Activated CD8-positive, alpha-beta memory T cell treated with anti-CD3 and anti-CD28 coated beads for 36 hours (primary cell): ENCODE measurements around the gene TLX3. TPM values are rescaled to one million over a fixed set of nuclear protein-coding genes. Genes with fewer than 3 reads are reported as not detected.

Experiments used
- CTCF ChIA-PET: fragments of 350-600 bp; sonication (Branson Sonifier 250); formaldehyde crosslinking; loops from one replicate; lab custom pipeline; 2021; ENCODE audit warnings: antibody characterized with exemption; lab: Charles Lee
- POLR2A ChIA-PET: fragments of 350-600 bp; sonication (Branson Sonifier 250); formaldehyde crosslinking; loops from one replicate; lab custom pipeline; 2021; ENCODE audit warnings: antibody characterized with exemption; lab: Charles Lee
- total RNA-seq, 2 experiments: library from RNA; stranded (reverse); gene quantifications; one replicate each; pipeline ENCODE4 v1.2.3, GENCODE V29; 2021

The TLX3 gene
- total RNA-seq, 2 experiments from 2014 or later: not detected

DNA sequence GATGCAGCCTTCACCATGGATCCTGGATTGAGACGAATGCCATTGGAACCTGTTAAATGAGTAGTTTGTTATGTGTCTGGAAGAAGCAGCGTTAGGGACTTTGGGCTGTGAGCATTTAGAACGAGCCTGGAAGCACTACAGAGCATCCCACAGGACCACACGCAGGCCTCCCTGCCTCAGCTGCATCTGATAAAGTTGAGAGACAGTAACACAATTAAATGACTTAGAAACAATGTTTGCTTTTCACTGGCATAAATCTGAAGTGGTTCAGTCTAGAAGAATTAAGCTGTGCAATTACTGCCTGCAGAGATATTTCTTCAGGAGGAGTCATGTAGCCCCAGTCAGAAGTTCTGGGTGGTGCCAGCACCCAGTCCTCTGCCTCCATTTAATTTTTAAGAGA lies 9.8 kb upstream of the TLX3 start:
- ChIA-PET POLR2A (no interaction called here), CTCF (no interaction called here)

DNA sequence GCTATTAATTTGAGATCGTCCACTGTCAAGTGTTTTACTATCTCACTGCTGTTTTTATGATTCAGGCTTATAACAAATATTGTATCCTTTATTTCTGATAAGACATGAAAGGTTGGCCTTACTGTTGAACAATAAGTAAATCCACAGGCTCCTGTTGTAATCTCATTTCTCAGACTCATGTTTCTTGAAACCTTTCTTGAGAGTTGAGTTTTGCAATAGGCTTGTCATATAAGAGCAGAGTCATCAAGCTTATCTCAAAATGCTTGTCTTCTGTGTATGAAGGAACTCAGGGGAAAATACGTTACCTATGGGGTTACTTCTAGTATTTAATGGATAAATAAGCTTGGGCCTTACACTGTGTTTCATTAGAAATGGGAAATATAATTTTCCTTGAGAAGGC lies 9.2 kb upstream of the TLX3 start:
- ChIA-PET CTCF (interaction anchor here (1.5 kb wide), 1 partner anchor 10 kb away, joined by 4 read pairs; the partner anchor contains the start of gene TLX3), POLR2A (no interaction called here)

DNA sequence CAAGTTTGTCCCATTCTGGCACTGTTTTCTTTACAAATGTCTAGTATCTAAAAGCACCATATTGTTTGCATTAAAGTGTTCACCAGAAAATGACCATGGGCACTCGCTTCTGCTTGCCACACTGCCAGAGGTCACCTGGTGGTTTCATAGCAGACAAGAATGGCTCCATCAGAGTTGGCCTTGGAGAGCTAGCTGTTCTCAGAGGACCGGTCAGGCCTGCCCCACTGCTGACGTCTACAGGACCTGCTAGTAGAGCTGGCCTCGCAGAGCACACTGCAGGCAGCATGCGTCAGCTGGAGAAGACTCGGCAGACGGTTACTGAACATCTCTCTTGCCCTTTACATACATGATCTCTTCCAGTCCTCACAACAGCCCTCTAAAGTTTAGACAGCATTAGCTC lies 8.7 kb upstream of the TLX3 start:
- CTCF ChIA-PET: interaction anchor here (1.5 kb wide), 1 partner anchor 9 kb away, joined by 4 read pairs; the partner anchor contains the start of gene TLX3
- POLR2A ChIA-PET: no interaction called here

DNA sequence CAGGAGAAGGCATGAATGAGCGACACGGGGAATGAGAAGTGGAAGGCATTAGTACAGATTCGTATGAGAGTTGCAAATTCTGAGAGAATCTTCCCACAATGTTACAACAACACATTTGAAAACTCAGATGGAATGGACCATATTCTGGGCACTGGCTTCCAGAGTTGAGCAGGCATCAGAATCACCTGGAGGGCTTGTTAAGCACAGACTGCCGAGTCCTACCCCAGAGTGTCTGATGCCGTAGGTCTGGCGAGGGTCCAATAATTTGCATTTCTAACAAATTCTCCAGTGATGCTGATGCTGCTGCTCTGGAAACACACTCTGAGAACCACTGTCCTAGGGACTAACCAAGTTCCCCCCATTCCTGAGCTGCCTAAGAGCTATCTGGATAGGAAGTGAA lies 2.9 kb upstream of the TLX3 start:
- ChIA-PET POLR2A (no interaction called here), CTCF (interaction anchor here (0.9 kb wide), 1 partner anchor 99 kb away, joined by 3 read pairs; no protein-coding TSS in a partner anchor)

DNA sequence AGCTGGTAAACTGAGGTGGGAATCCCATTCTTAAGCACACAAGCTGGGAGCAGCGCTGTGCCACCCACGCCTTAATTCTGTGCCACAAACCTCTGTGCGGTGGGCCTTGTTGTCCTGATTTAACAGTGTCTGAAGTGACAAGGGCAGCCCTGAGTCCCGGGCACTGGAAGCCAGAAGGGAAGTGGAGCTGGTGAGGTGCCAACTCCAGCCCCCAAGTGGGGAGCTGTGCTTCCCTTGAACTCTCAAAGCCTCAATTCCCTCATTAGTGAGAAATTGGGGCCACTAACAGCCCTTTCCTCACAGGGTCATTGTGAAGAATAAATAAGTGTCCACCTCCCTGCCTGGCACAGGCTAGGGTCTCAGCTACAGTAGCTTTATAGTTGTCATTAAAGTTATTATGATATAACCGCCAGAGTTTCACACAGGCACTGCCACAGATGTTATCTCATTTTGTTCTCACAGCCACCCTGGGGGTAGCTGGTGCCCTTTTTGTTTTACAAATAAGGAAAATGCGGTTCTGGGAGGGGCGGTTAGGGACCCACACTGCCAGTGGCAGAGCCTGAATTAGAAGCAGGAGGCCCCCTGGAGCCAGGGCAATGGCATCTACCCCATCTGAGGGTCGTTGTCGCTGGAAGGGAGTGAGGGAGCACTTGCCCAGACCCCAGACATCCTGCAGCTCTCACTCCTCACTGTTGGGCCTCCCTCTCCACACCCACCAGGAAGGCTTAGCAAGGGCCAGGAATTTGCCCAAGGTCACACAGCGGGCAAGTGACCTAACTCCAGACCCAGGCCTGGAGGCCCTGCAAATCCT lies 2.1 kb upstream of the TLX3 start:
- ChIA-PET CTCF (interaction anchor here (0.9 kb wide), 1 partner anchor 100 kb away, joined by 3 read pairs; no protein-coding TSS in a partner anchor), POLR2A (no interaction called here)

DNA sequence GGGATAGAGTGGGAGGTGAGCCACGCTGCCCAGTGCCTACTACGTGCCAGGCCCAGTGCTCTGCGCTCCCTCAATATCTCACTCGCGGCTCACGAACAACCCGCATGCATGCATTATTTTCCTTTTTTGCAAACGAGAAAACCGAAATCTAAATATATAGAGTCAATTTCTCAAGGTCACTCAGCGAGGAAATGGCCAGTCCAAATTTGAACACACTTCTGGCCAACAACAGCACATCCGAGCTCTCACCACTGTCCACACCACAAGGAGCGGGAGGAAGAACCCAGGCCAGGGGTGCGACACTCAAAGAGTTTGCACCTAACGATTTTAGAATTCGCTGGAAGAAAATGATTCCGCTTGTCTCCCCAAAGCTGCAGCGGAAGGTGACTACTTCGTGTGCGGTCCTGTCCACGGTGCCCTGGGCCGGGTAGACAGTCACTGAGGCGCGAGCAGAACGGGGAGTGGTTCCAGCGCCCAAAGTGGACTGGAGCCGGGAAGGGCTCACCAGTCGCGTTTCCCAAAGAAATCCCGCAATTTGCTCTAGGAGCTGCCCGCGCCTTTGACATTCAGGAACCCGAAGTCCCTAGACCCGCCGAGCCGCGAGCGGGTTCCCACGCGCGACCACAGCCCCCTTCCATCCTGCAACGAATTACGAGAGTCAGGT lies 1.1 kb upstream of the TLX3 start:
- ChIA-PET CTCF (no interaction called here), POLR2A (no interaction called here)

DNA sequence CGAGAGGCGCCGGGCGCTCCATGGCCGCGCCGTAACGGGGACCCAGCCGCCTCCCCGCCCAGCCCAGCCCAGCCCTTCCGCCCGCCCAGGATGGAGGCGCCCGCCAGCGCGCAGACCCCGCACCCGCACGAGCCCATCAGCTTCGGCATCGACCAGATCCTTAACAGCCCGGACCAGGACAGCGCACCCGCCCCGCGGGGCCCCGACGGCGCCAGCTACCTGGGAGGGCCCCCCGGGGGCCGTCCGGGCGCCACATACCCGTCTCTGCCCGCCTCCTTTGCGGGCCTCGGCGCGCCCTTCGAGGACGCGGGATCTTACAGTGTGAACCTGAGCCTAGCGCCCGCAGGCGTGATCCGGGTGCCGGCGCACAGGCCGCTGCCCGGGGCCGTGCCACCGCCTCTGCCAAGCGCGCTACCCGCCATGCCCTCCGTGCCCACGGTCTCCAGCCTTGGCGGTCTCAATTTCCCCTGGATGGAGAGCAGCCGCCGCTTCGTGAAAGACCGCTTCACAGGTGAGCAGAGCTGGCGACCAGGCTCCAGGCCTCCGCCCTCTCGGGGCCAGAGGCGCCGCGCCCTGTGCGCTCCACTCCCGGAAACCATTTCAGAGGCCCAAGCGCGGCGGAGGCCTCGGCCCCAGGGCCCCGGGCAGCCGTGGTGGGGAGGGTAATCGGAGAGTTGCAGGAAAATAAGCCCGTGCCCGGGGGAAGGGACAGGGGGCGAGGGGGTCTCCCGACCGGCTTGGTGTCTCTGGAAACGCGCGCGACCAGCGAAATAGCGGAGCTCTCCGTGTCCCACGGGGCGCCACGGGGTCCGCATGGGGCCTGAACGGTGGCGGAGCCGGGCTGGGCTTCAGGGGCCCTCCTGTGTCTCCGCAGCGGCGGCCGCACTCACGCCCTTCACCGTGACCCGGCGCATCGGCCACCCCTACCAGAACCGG lies 496 bp downstream of the TLX3 start:
- CTCF ChIA-PET: interaction anchor here (0.8 to 1.2 kb wide), 2 partner anchors 9 to 16 kb away, joined by 3 to 4 read pairs; no protein-coding TSS in a partner anchor
- POLR2A ChIA-PET: no interaction called here

DNA sequence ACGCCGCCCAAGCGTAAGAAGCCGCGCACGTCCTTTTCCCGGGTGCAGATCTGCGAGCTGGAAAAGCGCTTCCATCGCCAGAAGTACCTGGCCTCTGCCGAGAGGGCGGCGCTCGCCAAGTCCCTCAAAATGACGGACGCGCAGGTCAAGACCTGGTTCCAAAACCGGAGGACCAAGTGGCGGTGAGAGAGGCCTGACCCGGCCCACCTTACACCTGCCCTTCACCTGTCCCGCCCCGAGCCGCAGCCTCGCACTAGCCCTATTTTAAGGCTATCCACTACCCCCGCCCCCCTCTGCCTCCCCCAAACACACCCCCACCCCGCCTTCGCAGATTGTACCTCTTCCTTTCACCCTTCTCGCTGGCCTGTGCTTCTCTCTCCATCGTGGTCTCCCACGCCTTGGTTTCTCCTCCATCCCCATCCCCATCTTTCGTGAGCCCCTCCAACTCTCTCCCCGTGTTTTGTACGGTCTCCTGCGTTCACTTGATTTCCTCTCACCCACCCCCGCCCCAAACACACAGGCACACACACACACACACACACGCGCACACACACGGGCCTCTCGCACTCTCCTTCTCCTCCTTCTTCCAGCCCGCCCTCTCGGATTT lies 1.3 kb downstream of the TLX3 start:
- ChIA-PET POLR2A (no interaction called here), CTCF (interaction anchor here (0.8 kb wide), 1 partner anchor 16 kb away, joined by 3 read pairs; no protein-coding TSS in a partner anchor)

DNA sequence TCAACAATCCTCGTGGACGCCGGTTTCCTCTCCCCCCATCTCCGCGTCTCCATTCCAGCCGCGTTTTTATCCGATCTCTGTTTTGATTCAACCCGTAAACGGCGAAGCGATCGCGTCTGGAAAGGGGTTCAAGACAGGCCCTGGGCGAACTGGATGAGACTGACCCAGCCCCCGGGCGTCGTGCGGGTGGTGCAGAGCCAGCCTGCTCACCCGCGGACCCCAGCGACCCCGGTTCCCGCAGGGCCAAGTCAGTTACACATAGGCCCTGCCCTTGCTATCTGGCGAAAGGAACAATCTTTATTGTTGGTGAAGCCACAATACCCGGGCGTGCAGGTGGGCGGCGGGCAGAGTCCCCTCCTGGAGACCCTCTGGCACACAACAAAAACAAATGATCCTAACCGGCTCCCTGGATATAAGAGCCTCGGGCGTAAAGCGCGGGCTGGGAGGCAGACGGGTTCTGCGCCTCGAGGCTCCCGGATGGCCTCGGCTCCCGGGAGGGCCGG lies 1.8 kb downstream of the TLX3 start:
- ChIA-PET CTCF (no interaction called here), POLR2A (no interaction called here)

DNA sequence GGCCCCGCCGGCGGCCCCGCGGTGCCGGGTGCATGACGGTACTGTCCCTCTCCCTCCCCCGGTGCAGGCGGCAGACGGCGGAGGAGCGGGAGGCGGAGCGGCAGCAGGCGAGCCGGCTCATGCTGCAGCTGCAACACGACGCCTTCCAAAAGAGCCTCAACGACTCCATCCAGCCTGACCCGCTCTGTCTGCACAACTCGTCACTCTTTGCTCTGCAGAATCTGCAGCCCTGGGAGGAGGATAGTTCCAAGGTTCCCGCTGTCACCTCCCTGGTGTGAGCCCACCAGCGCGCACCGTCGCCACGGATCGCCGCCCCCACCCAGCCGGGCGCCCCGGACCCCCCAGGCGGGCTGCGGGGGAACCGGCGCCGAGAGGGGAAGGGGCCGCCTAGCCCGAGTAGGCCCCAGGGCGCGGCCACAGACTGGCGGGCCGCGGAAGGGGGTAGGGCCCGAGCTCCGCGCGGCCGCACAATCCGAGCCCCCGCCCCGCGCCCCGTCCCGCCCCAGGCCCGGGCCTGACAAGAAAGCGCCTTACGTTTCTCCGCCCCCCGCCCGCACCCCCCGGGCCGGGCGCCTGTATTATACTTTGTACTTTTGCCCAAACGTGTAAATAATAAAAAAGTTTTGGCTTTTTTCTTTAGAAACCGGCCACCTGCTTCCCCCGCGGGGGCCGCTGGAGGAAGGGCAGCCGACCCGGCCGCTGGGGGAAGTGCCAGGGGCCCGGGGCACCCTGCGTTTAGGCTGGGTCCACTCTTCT lies 2.5 kb downstream of the TLX3 start:
- CTCF ChIA-PET: no interaction called here
- POLR2A ChIA-PET: no interaction called here

DNA sequence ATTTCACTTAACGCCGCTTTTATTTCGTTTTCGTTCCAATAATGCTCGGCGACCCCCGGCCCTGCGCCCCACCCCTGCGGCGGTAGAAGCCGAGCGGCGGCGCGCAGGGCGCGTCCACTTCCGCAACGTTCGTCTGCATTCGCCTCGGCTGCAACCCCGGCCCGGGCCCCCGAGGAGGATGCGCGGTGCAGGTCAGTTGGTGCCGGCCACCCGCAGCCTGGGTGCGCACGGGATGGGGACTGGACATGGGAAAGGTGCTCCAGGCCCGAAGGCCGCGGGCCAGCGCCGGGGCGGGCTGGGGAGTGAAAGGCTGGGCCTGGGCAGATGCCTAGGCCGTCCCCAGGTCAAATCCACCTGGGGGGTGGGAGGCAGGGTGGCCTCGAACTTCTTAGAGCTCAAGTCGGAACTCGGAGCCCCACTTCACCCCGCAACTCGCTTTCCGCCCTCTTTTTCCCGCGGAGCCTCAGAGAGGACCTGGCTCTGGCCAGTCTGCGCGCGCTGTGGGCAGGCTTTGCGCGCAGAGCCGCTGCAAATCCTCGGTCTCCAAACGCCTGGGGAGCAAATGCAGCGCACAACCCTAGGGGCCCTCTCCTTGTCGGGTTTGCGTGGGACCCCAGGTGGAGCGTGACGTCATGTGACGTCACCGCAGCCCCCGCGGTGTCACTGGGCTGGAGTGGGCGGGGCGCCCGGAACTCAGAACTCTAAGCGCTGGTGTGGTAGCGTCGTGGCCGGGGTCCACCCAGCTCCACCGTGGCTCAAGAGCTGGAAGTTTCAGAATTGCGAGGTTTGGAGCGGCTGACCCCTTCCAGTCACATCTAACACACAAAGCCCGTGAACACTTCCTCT lies 3.3 kb downstream of the TLX3 start:
- ChIA-PET POLR2A (no interaction called here), CTCF (no interaction called here)

DNA sequence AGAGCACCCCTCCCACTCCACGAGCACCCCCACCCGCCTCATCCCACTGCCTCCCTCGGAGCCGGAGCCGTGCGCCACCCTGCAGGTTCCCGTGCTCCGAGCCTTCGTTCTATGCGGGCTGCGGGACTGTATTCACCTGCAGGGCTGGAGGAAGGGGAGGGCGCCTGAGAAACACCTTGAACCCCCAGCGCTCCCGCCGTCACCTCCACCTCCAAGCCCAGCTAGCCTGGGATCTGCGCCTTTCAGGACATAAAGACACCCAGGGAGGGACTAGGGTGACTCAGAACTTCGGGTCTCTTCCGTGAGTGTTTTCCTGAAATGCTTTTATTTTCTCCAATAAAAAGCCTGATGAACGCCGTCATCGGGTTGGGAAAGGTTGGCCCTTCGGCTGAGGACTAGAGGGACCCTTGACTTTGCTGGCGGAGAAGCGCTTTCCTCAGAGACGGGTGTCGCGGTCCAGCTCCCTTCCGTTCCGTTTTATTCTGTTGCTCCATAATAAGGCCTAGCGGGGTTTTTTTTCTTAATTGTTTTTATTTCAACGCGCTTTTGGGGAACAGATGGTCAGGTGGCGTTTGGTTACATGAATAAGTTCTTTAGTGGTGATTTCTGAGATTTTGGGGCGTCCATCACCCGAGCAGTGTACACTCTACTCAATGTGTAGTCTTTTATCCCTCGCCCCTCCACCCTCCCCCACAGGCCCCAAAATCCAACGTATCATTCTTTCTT lies 4.6 kb downstream of the TLX3 start:
- POLR2A ChIA-PET: no interaction called here

DNA sequence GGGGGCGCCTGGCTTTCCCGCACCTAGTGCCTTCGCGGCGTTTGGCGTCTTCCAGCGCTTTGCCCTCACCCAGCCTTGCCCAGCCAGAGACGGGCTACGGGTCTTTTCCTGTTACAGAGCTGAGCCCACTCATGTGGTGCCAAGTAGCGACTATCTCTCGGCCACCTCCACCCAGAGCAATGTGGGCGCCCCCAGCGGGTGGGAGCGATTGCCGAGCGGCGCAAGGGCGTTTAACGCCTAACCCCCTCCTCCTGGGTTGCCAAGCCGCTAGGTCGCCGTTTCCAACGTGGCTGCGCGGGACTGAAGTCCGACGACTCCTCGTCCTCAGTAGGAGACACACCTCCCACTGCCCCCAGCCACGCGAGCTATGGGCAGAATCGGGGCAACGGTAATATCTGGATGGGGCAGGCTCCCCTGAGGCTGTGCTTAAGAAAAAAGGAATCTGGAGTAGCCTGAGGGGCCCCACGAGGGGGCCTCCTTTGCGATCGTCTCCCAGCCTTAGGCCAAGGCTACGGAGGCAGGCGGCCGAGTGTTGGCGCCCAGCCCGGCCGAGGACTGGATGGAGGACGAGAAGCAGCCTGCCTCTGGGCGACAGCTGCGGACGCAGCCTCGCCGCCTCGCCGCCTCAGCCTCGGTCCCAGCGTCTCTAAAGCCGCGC lies 5.8 kb downstream of the TLX3 start:
- POLR2A ChIA-PET: no interaction called here
- CTCF ChIA-PET: no interaction called here

More for the DNA sequence above, 4.6 kb downstream of the TLX3 start:
- CTCF ChIA-PET: no interaction called here

DNA sequence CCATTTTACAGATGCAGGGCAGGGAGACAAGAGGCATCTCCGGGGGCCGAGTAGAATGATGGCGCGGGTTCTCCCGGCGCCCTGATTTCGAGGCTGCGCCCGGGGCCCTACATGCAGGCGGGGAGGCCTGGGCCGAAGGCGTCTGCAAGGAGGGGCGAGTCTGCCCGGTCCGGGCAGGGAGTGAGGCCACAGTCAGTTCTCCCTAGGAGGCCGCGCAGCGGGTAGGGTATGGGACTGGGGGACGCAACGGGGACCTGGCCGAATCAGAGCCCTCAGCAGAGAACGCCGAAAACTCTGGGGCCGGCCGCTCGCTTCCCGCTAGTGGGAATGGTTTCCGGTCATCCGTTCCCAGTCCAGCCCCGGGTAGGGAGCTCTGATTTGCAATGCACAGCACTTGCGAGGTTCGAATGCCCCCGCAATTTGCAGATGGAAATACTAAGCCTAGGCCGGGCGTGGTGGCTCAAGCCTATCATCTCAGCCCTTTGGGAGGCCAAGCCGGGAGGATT lies 6.4 kb downstream of the TLX3 start:
- ChIA-PET CTCF (no interaction called here), POLR2A (no interaction called here)

DNA sequence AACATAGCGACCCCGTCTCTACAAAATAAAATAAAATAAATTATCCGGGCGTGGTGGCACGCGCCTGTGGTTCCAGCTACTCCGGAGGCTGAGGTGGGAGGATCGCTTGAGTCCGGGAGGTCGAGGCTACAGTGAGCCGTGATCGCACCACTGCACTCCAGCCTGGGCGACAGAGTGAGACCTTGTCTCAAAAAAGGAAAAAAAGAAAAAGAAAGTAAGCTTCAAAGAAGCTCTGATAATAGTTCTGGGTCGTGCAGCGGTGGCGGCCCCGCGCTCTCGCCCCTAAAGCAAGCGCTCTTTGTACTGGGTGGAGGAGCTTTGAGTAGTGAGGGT lies 6.8 kb downstream of the TLX3 start:
- ChIA-PET POLR2A (no interaction called here), CTCF (no interaction called here)
